Fibroblast of lung (primary cell): ENCODE data around the gene ARRDC1. TPM values are rescaled to one million over a fixed set of nuclear protein-coding genes. Genes with fewer than 3 reads are reported as not detected.
A peak's percentile ranks its signal among the peaks of the same experiment; 100 is the strongest.

Experiments used
- DNase-seq, 2 donors: peaks; one replicate each; pipeline versions ENCODE4 v3.0.0 to v3.0.0-alpha.2; 2010; ENCODE audit warnings: low read depth in 2 of 2
- H2AFZ ChIP-seq: 2 replicates; pipeline ENCODE4 v1.5.1; 2012; ENCODE audit warnings: low read length, control low read depth, inconsistent platforms
- H3K27ac ChIP-seq: 2 replicates; pipeline ENCODE4 v1.5.1; 2011; ENCODE audit warnings: low read length, control low read depth; ENCODE audit not compliant: insufficient read depth
- H3K27me3 ChIP-seq: 2 replicates; pipeline ENCODE4 v1.5.1; 2011; ENCODE audit warnings: mild to moderate bottlenecking, low read length; ENCODE audit not compliant: control insufficient read depth, insufficient read depth
- H3K36me3 ChIP-seq: 2 replicates; pipeline ENCODE4 v1.5.1; 2011; ENCODE audit warnings: low read length; ENCODE audit not compliant: control insufficient read depth, insufficient read depth
- H3K4me1 ChIP-seq: 2 replicates; pipeline ENCODE4 v1.5.1; 2011; ENCODE audit warnings: low read length; ENCODE audit not compliant: control insufficient read depth, insufficient read depth; ENCODE audit errors: extremely low read depth
- H3K4me2 ChIP-seq: 2 replicates; pipeline ENCODE4 v1.5.1; 2011; ENCODE audit warnings: low read length, control low read depth; ENCODE audit not compliant: insufficient read depth; ENCODE audit errors: extremely low read depth
- H3K4me3 ChIP-seq, 4 experiments: fragments of 200-600 bp in 1 of 4; sonication (generic) in 1 of 4; replicated peaks in 1 of 4; 2 replicates each; pipeline ENCODE4 v1.5.1; 2011 to 2016; ENCODE audit warnings: low read length in 4 of 4, low read depth in 3 of 4, mild to moderate bottlenecking in 3 of 4, control low read depth in 2 of 4, inconsistent platforms in 1 of 4, mixed read lengths in 1 of 4; ENCODE audit not compliant: insufficient read depth in 1 of 4; ENCODE audit errors: control extremely low read depth in 1 of 4
- H3K79me2 ChIP-seq: 2 replicates; pipeline ENCODE4 v1.5.1; 2012; ENCODE audit warnings: mild to moderate bottlenecking, low read length, inconsistent platforms; ENCODE audit not compliant: control insufficient read depth, insufficient read depth
- H3K9ac ChIP-seq: 2 replicates; pipeline ENCODE4 v1.5.1; 2011; ENCODE audit warnings: mild to moderate bottlenecking, low read length, control low read depth; ENCODE audit not compliant: insufficient read depth
- H3K9me3 ChIP-seq: 2 replicates; pipeline ENCODE4 v1.5.1; 2012; ENCODE audit warnings: low read depth, low read length; ENCODE audit not compliant: control insufficient read depth, insufficient read depth
- H4K20me1 ChIP-seq: 2 replicates; pipeline ENCODE4 v1.5.1; 2011; ENCODE audit warnings: low read length; ENCODE audit not compliant: control insufficient read depth, insufficient read depth; ENCODE audit errors: extremely low read depth
- EZH2 ChIP-seq: IDR thresholded peaks from 2 replicates; pipeline ENCODE4 v1.5.1; 2012; ENCODE audit warnings: low read length, control low read depth, mild to moderate bottlenecking; ENCODE audit errors: missing control alignments
- polyA plus RNA-seq, 2 donors: library from polyadenylated mRNA; depleted of rRNA in 1 of 2; stranded (reverse) in 1 of 2; unstranded in 1 of 2; fragments of >200 nt; gene quantifications; 2 replicates each; pipeline ENCODE4 v1.2.1, GENCODE V29; 2011 to 2012; ENCODE audit warnings: missing spikeins in 1 of 2
- total RNA-seq: library from RNA; depleted of rRNA; stranded (reverse); fragments of >200 nt; gene quantifications from 2 replicates; pipeline ENCODE4 v1.2.1, GENCODE V29; 2014
- TF ChIP-seq, protein P1 (sequence below), 2 donors: IDR thresholded peaks in 1 of 2; conservative IDR thresholded peaks in 1 of 2; 1 replicate in 1 of 2; 2 replicates in 1 of 2; pipeline ENCODE4 v1.5.1; 2011 to 2012; ENCODE audit warnings: low read length in 2 of 2, control low read depth in 1 of 2, inconsistent platforms in 1 of 2, low read depth in 1 of 2, mild to moderate bottlenecking in 1 of 2

Gene ARRDC1
- total and polyA plus RNA-seq, 2 donors (not counting 1 experiment from before 2014, with no cell fraction given), result 8.3 to 17.2 TPM

DNA sequence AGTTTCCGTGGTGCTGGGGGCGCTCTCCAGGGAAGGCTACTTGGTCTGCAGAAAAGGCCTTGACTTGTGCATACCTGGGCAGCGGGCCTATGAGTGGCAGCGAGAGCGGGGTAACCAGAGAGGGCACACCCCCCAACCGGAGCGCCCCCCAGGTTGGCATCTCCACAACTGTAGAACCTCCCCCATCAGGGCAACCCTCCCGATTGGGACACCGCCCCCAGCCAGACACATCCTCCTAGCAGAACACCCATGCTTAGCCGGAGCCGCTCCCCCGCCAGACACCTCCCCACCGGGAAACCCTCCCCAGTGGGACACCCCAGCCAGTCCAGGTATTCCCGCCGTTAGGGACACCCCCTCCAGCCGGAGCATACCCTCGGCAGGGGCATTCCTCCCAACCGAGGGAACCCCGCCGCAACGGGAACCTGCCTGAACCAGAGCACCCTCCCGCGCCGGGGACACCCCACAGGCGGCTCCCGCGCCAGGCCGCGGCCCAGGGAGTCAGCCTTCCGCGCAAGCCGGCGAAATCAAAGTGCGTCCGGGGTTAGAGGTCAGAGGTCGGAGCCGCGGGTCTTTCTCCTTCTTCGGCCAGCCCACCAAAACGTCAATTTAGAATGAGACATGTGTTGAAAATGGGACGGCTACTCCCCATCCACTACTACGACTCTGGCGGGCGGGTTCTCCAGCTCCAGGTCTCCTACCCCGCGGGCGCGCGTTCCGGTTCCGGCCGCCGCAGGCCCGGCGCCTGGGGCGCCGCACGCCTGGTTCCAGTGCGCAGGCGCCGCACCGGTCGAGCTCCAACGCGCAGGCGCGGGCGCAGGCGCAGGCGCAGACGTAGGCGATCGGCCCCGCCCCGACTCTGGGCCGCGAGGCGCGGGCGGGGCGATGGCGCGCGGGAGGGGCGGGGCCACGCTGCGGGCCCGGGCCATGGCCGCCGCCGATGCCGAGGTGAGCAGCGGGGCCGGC is 12.9 kb downstream of the ARRDC1 start, which contains the start of gene EHMT1:
Gene EHMT1 (plus strand): TSS at position 901 of the 963 bp plus-strand sequence. CDS start 24 bp downstream, at position 925.
- H3K27me3 ChIP-seq, result no peaks in the 10 kb centered on the region
- H4K20me1 ChIP-seq, result no peaks in the 10 kb centered on the region
- TF ChIP-seq, protein P1, sequence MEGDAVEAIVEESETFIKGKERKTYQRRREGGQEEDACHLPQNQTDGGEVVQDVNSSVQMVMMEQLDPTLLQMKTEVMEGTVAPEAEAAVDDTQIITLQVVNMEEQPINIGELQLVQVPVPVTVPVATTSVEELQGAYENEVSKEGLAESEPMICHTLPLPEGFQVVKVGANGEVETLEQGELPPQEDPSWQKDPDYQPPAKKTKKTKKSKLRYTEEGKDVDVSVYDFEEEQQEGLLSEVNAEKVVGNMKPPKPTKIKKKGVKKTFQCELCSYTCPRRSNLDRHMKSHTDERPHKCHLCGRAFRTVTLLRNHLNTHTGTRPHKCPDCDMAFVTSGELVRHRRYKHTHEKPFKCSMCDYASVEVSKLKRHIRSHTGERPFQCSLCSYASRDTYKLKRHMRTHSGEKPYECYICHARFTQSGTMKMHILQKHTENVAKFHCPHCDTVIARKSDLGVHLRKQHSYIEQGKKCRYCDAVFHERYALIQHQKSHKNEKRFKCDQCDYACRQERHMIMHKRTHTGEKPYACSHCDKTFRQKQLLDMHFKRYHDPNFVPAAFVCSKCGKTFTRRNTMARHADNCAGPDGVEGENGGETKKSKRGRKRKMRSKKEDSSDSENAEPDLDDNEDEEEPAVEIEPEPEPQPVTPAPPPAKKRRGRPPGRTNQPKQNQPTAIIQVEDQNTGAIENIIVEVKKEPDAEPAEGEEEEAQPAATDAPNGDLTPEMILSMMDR (conservative IDR thresholded peaks at IDR 0.05 in 1 of 2, IDR thresholded peaks at IDR 0.05 in 1 of 2; ENCODE audit: low read depth in 1 of 2, low read length in 2 of 2), result peak in 1 of 2 donors; percentile 5
- TF ChIP-seq EZH2, result no peak
- H3K4me3 ChIP-seq, result peak within 1 kb of the TSS; percentile 72 to 92 (median 83)
- H3K79me2 ChIP-seq, result peaks cover 58% of the 10 kb centered on the region
- peaks cover 19% of the 10 kb centered on the region for H3K36me3 ChIP-seq
- H3K27ac ChIP-seq, result peak within 1 kb of the TSS; percentile 93
- H3K9ac ChIP-seq, result peak within 1 kb of the TSS; percentile 88
- H3K4me2 ChIP-seq, result peak within 1 kb of the TSS; percentile 99
- peaks cover 7% of the 10 kb centered on the region for H3K4me1 ChIP-seq
- H2AFZ ChIP-seq, result peak within 1 kb of the TSS; percentile 58
- no peaks in the 10 kb centered on the region for H3K9me3 ChIP-seq
- peak; percentile 64 to 83 for DNase-seq

DNA sequence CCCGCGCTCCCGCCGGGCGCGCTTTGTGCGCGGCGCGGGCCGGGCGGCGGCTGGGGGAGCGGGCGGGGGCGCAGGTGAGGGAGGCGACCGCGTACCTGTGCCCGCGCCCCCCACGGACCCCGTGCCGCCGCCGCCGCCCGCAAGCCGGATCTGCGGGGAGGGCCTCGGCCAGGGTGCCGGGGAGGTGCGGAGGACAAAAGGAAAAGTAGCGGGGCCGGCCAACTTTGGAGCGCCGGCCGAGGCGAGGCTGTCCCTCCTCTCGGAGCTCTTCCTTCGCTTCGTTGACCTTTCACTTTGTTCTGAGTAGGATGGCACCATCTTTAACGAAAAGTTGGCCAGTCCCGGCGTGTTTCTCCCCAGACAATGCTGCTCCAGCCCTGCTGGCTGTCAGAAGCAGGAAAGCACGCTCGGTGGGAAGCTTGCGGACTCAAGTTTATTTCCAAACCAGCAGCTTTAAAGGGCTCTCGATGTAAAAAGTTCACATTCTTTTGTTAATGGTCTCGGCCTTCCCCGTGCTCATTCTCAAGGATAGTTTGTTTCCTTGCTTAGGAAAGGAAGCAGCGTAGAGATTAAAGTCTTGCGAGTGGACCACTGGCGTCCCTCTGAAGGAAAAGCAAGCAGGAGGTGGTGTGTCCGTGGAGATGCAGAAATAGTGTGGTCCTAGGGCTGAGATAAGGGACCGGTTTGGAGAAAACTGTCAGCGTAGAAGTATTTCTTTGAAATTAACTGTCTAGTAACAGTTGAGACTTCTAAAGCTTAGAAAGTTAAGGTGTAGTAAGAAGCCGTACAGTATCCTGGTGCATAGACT is 14.0 kb downstream of the ARRDC1 start:
- DNase-seq, result peak; percentile 45 to 55
- peaks cover 7% of the 10 kb centered on the region for H3K4me1 ChIP-seq
- peaks cover 8% of the 10 kb centered on the region for H3K36me3 ChIP-seq
- no peaks in the 10 kb centered on the region for H4K20me1 ChIP-seq
- no peaks in the 10 kb centered on the region for H3K9me3 ChIP-seq
- no peak for TF ChIP-seq EZH2
- TF ChIP-seq, protein P1 (conservative IDR thresholded peaks at IDR 0.05 in 1 of 2, IDR thresholded peaks at IDR 0.05 in 1 of 2; ENCODE audit: low read depth in 1 of 2, low read length in 2 of 2), result no peak
- peak overlapping the region; percentile 96 for H3K4me2 ChIP-seq
- no peaks in the 10 kb centered on the region for H3K27me3 ChIP-seq
- H3K79me2 ChIP-seq, result peaks cover 69% of the 10 kb centered on the region
- H3K9ac ChIP-seq, result peak overlapping the region; percentile 66
- H3K4me3 ChIP-seq, result peak overlapping the region; percentile 63 to 92 (median 70)
- peak overlapping the region; percentile 31 for H2AFZ ChIP-seq
- H3K27ac ChIP-seq, result peak overlapping the region; percentile 56

DNA sequence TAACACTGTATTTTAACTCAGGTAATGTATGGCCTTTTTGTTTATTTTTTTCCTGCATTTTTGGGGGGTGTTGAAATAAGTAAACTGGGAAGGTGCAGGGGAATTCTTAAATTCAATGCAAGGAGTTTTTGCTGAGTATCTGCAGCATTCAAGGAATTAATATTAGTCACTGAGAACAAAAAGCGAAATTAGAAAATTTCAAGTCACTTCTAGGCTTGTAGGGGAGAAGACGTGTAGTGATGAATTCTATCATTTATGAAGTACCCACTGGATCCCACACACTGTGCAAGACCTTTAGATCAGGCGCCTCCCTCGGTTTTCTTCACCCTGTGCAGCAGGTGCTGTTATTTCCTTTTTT is 14.5 kb downstream of the ARRDC1 start:
- no peak for TF ChIP-seq EZH2
- TF ChIP-seq, protein P1 (conservative IDR thresholded peaks at IDR 0.05 in 1 of 2, IDR thresholded peaks at IDR 0.05 in 1 of 2; ENCODE audit: low read depth in 1 of 2, low read length in 2 of 2), result no peak
- H3K36me3 ChIP-seq, result peaks cover 4% of the 10 kb centered on the region
- H3K4me1 ChIP-seq, result peaks cover 7% of the 10 kb centered on the region
- H3K4me2 ChIP-seq, result peak overlapping the region; percentile 96
- peak overlapping the region; percentile 66 for H3K9ac ChIP-seq
- DNase-seq, result no peak
- no peaks in the 10 kb centered on the region for H4K20me1 ChIP-seq
- H2AFZ ChIP-seq, result no peak overlapping the region
- peak overlapping the region; percentile 56 for H3K27ac ChIP-seq
- H3K79me2 ChIP-seq, result peaks cover 75% of the 10 kb centered on the region
- peak overlapping the region; percentile 63 to 92 (median 70) for H3K4me3 ChIP-seq
- no peaks in the 10 kb centered on the region for H3K9me3 ChIP-seq
- H3K27me3 ChIP-seq, result no peaks in the 10 kb centered on the region
